SU-DHL-6 (cell line): Measurements from ENCODE around the gene NSF.

Experiments
- H2AFZ ChIP-seq: fragments of 200-600 bp; sonication (generic); 2 replicates; pipeline ENCODE4 v1.6.1; 2014; ENCODE audit warnings: low read depth, mild to moderate bottlenecking, moderate library complexity, mixed read lengths, antibody characterized with exemption, low read length; ENCODE audit not compliant: severe bottlenecking
- H3F3A ChIP-seq: fragments of 200-600 bp; shearing (Covaris generic); 2 replicates; pipeline ENCODE4 v1.6.0; 2016; ENCODE audit warnings: antibody characterized with exemption, mild to moderate bottlenecking; ENCODE audit not compliant: insufficient read depth
- H3K27ac ChIP-seq: fragments of 200-600 bp; sonication (generic); 2 replicates; pipeline ENCODE4 v1.5.1; 2016; ENCODE audit warnings: low read depth, mild to moderate bottlenecking, low read length, moderate library complexity, mixed read lengths
- H3K27me3 ChIP-seq: fragments of 200-600 bp; sonication (generic), shearing (Covaris generic); 2 replicates; pipeline ENCODE4 v1.6.0; 2014; ENCODE audit warnings: mild to moderate bottlenecking, low read length
- H3K36me3 ChIP-seq: fragments of 200-600 bp; sonication (generic); 2 replicates; pipeline ENCODE4 v1.6.1; 2014; ENCODE audit warnings: mild to moderate bottlenecking, low read length, mixed read lengths
- H3K4me2 ChIP-seq: fragments of 300-600, 200-600 bp; shearing (Covaris generic), sonication (generic); 2 replicates; pipeline ENCODE4 v1.6.0; 2014; ENCODE audit warnings: low read length, low read depth, mild to moderate bottlenecking; ENCODE audit not compliant: poor library complexity, severe bottlenecking
- H3K4me3 ChIP-seq: fragments of 200-600 bp; sonication (generic); 2 replicates; pipeline ENCODE4 v1.5.1; 2014; ENCODE audit warnings: antibody characterized with exemption, low read length, mild to moderate bottlenecking, mixed read lengths; ENCODE audit not compliant: insufficient read depth, poor library complexity, severe bottlenecking
- H3K79me2 ChIP-seq: fragments of 200-600 bp; sonication (generic); 2 replicates; pipeline ENCODE4 v1.6.1; 2014; ENCODE audit warnings: mild to moderate bottlenecking, low read length, moderate library complexity; ENCODE audit not compliant: insufficient read depth
- H3K9ac ChIP-seq: fragments of 200-600 bp; sonication (generic); 2 replicates; pipeline ENCODE4 v1.7.0; 2014; ENCODE audit warnings: mild to moderate bottlenecking, low read length
- H3K9me2 ChIP-seq: fragments of 200-600 bp; sonication (generic); replicated peaks from 2 replicates; pipeline ENCODE4 v1.6.1; 2014; ENCODE audit warnings: low read length; ENCODE audit not compliant: insufficient read depth
- H3K9me3 ChIP-seq: fragments of 200-600 bp; sonication (generic); 2 replicates; pipeline ENCODE4 v1.6.1; 2014; ENCODE audit warnings: low read length, mixed read lengths; ENCODE audit not compliant: insufficient read depth
- H4K20me1 ChIP-seq: fragments of 200-600 bp; sonication (generic); 2 replicates; pipeline ENCODE4 v1.6.1; 2014; ENCODE audit warnings: low read depth, mild to moderate bottlenecking, antibody characterized with exemption, low read length, moderate library complexity, mixed read lengths
- EZH2phosphoT487 ChIP-seq: fragments of 200-600 bp; sonication (generic), shearing (Covaris generic); conservative IDR thresholded peaks from 2 replicates; pipeline ENCODE4 v1.6.1; 2018; ENCODE audit warnings: mild to moderate bottlenecking, antibody characterized with exemption, low read length, moderate library complexity, mixed read lengths
- TF ChIP-seq, protein P1 (sequence below): fragments of 200-600 bp; sonication (generic); IDR thresholded peaks from one replicate; pipeline ENCODE4 v1.5.1; 2017; ENCODE audit warnings: antibody characterized with exemption, mild to moderate bottlenecking, low read length, moderate library complexity; ENCODE audit not compliant: insufficient read depth, poor library complexity, severe bottlenecking

NSF gene

GRCh38 chr17:46783031-46783593 lies 192.6 kb downstream of the NSF start:
- no peak overlapping the region for H3K4me2 ChIP-seq
- no peak overlapping the region for H3K27ac ChIP-seq
- no peaks in the 10 kb centered on the region for H3K79me2 ChIP-seq
- no peaks in the 10 kb centered on the region for H4K20me1 ChIP-seq
- no peak overlapping the region for H2AFZ ChIP-seq
- no peaks in the 10 kb centered on the region for H3K9me2 ChIP-seq
- no peaks in the 10 kb centered on the region for H3K27me3 ChIP-seq
- no peaks in the 10 kb centered on the region for H3K36me3 ChIP-seq
- no peaks in the 10 kb centered on the region for H3K9me3 ChIP-seq
- H3F3A ChIP-seq = no peaks in the 10 kb centered on the region
- TF ChIP-seq EZH2phosphoT487 = no peak
- TF ChIP-seq, protein P1, sequence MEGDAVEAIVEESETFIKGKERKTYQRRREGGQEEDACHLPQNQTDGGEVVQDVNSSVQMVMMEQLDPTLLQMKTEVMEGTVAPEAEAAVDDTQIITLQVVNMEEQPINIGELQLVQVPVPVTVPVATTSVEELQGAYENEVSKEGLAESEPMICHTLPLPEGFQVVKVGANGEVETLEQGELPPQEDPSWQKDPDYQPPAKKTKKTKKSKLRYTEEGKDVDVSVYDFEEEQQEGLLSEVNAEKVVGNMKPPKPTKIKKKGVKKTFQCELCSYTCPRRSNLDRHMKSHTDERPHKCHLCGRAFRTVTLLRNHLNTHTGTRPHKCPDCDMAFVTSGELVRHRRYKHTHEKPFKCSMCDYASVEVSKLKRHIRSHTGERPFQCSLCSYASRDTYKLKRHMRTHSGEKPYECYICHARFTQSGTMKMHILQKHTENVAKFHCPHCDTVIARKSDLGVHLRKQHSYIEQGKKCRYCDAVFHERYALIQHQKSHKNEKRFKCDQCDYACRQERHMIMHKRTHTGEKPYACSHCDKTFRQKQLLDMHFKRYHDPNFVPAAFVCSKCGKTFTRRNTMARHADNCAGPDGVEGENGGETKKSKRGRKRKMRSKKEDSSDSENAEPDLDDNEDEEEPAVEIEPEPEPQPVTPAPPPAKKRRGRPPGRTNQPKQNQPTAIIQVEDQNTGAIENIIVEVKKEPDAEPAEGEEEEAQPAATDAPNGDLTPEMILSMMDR = no peak
- no peak overlapping the region for H3K4me3 ChIP-seq
- no peak overlapping the region for H3K9ac ChIP-seq

- no peaks in the 10 kb centered on the region for H3K36me3 ChIP-seq
- H3K27me3 ChIP-seq = no peaks in the 10 kb centered on the region
- H3K4me3 ChIP-seq = no peak overlapping the region
- no peak overlapping the region for H3K9ac ChIP-seq
- no peaks in the 10 kb centered on the region for H3F3A ChIP-seq
- no peaks in the 10 kb centered on the region for H3K79me2 ChIP-seq
- H3K27ac ChIP-seq = no peak overlapping the region
- no peaks in the 10 kb centered on the region for H4K20me1 ChIP-seq
- H3K4me2 ChIP-seq = no peak overlapping the region
- TF ChIP-seq, protein P1 = no peak
- no peak for TF ChIP-seq EZH2phosphoT487
- H2AFZ ChIP-seq = no peak overlapping the region
- no peaks in the 10 kb centered on the region for H3K9me2 ChIP-seq
- H3K9me3 ChIP-seq = no peaks in the 10 kb centered on the region
Measured at GRCh38 chr17:46785696-46786095, 195.2 kb downstream of the NSF start.

DNA sequence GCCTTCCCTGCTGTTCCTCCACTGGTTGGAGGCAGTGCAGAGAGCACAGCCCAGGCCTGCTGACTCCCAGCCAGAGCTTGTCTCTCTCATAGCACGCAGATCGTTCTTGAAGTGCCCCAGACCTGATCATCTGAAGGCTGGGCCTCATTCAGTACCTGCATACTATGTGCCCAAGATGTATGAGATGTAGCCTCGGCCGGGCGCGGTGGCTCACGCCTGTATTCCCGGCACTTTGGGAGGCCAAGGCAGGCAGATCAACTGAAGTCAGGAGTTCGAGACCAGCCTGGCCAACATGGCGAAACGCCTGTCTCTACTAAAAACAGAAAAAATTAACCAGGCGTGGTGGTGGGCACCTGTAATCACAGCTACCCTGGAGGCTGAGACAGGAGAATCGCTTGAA lies 197.0 kb downstream of the NSF start:
- H3K4me2 ChIP-seq = no peak overlapping the region
- H3K27me3 ChIP-seq = no peaks in the 10 kb centered on the region
- no peaks in the 10 kb centered on the region for H3K36me3 ChIP-seq

More for the DNA sequence above, 197.0 kb downstream of the NSF start:
- H3K27ac ChIP-seq = no peak overlapping the region
- no peak overlapping the region for H2AFZ ChIP-seq
- H3K79me2 ChIP-seq = no peaks in the 10 kb centered on the region
- no peak overlapping the region for H3K9ac ChIP-seq
- no peaks in the 10 kb centered on the region for H3K9me3 ChIP-seq
- H3F3A ChIP-seq = no peaks in the 10 kb centered on the region
- no peaks in the 10 kb centered on the region for H3K9me2 ChIP-seq
- TF ChIP-seq EZH2phosphoT487 = no peak
- TF ChIP-seq, protein P1 = no peak
- no peaks in the 10 kb centered on the region for H4K20me1 ChIP-seq
- no peak overlapping the region for H3K4me3 ChIP-seq
